Ovary (tissue), 3 donors: ENCODE measurements around the gene SHC1.

Experiments used
- CTCF ChIP-seq, 3 donors: fragments of 450-650 bp in 2 of 3; fragments of 200-600 bp in 1 of 3; IDR thresholded peaks; one replicate each; pipeline versions ENCODE4 v1.5.1 to v1.8.0; 2016 to 2022; ENCODE audit warnings: antibody characterized with exemption in 3 of 3, mild to moderate bottlenecking in 1 of 3
- EP300 ChIP-seq: sonication (generic); formaldehyde crosslinking; IDR thresholded peaks from one replicate; pipeline ENCODE4 v1.6.1; 2017; ENCODE audit warnings: antibody characterized with exemption
- donor health status: DM: no; HTN: no; CAD: no.

GRCh38 chr1:155013632-155014031 lies 43.1 kb upstream of the SHC1 start:
- TF ChIP-seq EP300 (no peak), CTCF (IDR thresholded peaks at IDR 0.05) (no peak)
